ENCODE measurements around the gene NAV1. TPM values are rescaled to one million over a fixed set of nuclear protein-coding genes. Genes with fewer than 3 reads are reported as not detected.
A peak's percentile ranks its signal among the peaks of the same experiment; 100 is the strongest.

Gene NAV1
- total RNA-seq, 1 donor from 2014 or later: 101 TPM

DNA sequence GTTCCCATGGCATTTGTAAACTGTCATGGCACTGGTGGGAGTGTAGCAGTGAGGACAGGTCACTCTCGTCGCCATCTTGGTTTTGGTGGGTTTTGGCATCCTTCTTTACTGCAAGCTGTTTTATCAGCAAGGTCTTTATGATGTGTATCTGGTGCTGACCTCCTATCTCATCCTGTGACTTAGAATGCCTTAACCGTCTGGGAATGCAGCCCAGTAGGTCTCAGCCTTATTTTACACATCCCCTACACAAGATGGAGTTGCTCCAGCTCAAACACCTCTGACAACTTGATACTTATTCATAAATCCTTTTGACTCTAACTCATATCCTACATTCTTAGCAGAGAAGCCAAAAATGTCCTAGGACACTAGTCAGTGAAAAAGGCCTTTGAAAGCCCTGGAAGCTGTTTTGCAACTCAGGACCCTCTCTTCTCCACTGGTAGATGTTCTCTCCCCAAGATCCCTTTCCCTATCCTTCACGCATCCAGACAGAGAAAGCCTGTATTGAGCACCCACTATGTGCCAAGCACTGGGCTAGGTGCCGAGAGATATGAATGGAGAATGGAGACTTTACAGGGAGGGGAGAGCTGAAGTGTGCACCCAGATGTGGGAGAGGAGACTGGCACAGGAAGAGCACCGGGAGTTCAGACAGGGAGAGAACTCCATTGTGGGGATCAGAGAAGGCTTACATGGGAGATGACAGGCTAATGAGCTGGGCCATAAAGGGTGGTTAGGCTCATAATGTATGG is 25.3 kb upstream of the NAV1 start:
- peaks cover 4% of the 10 kb centered on the region for H3K27me3 Mint-ChIP-seq (ENCODE audit: unreplicated experiment)
- peak overlapping the region; percentile 15 for H3K27ac Mint-ChIP-seq (ENCODE audit: unreplicated experiment)
- TF ChIP-seq, protein P1, sequence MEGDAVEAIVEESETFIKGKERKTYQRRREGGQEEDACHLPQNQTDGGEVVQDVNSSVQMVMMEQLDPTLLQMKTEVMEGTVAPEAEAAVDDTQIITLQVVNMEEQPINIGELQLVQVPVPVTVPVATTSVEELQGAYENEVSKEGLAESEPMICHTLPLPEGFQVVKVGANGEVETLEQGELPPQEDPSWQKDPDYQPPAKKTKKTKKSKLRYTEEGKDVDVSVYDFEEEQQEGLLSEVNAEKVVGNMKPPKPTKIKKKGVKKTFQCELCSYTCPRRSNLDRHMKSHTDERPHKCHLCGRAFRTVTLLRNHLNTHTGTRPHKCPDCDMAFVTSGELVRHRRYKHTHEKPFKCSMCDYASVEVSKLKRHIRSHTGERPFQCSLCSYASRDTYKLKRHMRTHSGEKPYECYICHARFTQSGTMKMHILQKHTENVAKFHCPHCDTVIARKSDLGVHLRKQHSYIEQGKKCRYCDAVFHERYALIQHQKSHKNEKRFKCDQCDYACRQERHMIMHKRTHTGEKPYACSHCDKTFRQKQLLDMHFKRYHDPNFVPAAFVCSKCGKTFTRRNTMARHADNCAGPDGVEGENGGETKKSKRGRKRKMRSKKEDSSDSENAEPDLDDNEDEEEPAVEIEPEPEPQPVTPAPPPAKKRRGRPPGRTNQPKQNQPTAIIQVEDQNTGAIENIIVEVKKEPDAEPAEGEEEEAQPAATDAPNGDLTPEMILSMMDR (IDR thresholded peaks at IDR 0.05; ENCODE audit: unreplicated experiment): no peak
- no peak overlapping the region for H3K4me3 Mint-ChIP-seq (ENCODE audit: unreplicated experiment)
- no peaks in the 10 kb centered on the region for H3K9me3 Mint-ChIP-seq (ENCODE audit: unreplicated experiment)
- H3K36me3 Mint-ChIP-seq (ENCODE audit: low read depth, unreplicated experiment): no peaks in the 10 kb centered on the region
- peaks cover 45% of the 10 kb centered on the region for H3K4me1 Mint-ChIP-seq (ENCODE audit: unreplicated experiment)
- DNase-seq (ENCODE audit: low spot score): no peak

DNA sequence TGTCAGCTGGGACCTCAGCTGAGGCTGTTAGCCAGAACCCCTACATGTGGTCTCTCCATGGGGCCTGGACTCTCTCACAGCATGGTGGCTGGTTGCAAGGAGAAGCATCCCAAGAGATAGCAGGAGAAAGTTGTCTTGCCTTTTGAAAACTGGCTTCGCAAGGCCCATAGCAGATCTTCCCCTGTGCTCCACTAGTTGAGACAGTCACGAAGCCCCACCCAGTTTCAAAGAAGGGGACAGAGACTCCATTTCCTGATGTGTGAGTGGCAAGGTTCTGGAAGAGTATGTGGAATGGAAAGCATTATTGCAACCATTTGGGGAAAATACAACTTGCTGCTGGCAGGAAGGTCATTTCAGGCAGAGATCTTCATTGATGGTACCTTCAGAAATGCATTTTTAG is 24.5 kb upstream of the NAV1 start:
- Mint-ChIP-seq H3K36me3 (ENCODE audit: low read depth, unreplicated experiment) (no peaks in the 10 kb centered on the region), H3K27me3 (ENCODE audit: unreplicated experiment) (peaks cover 4% of the 10 kb centered on the region), H3K4me1 (ENCODE audit: unreplicated experiment) (peaks cover 41% of the 10 kb centered on the region), H3K4me3 (ENCODE audit: unreplicated experiment) (no peak overlapping the region), H3K27ac (ENCODE audit: unreplicated experiment) (no peak overlapping the region), H3K9me3 (ENCODE audit: unreplicated experiment) (no peaks in the 10 kb centered on the region)
- TF ChIP-seq, protein P1 (IDR thresholded peaks at IDR 0.05; ENCODE audit: unreplicated experiment): no peak
- no peak for DNase-seq (ENCODE audit: low spot score)

DNA sequence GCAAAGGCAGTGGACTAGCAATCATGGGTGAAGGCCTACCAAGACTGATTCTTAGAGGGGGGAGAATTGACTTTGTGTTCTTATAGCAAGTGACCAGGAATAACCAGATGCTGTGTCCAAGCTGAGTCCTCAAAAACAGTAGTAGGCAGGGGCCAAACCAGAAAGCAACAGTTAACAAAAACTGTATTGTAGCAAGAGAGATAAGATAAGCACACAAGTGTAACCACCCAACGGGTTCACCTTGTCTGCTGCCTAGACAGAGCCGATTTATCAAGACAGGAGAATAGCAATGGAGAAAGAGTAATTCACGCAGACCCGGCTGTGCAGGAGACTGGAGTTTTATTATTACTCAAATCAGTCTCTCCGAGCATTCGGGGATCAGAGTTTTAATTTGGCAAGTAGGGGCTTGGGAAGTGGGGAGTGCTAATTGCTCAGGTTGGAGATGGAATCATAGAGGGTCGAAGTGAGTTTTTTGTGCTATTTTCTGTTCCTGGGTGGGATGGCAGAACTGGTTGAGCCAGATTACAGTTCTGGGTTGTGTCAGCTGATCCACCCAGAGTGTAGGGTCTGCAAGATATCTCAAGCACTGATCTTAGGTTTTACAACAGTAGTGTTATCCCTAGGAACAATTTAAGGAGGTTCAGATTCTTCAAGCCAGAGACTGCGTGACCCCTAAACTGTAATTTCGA is 23.7 kb upstream of the NAV1 start:
- H3K36me3 Mint-ChIP-seq (ENCODE audit: low read depth, unreplicated experiment): no peaks in the 10 kb centered on the region
- TF ChIP-seq, protein P1 (IDR thresholded peaks at IDR 0.05; ENCODE audit: unreplicated experiment): no peak
- H3K9me3 Mint-ChIP-seq (ENCODE audit: unreplicated experiment): no peaks in the 10 kb centered on the region
- H3K27ac Mint-ChIP-seq (ENCODE audit: unreplicated experiment): no peak overlapping the region
- H3K4me3 Mint-ChIP-seq (ENCODE audit: unreplicated experiment): no peak overlapping the region
- H3K27me3 Mint-ChIP-seq (ENCODE audit: unreplicated experiment): no peaks in the 10 kb centered on the region
- H3K4me1 Mint-ChIP-seq (ENCODE audit: unreplicated experiment): peaks cover 33% of the 10 kb centered on the region
- DNase-seq (ENCODE audit: low spot score): no peak

DNA sequence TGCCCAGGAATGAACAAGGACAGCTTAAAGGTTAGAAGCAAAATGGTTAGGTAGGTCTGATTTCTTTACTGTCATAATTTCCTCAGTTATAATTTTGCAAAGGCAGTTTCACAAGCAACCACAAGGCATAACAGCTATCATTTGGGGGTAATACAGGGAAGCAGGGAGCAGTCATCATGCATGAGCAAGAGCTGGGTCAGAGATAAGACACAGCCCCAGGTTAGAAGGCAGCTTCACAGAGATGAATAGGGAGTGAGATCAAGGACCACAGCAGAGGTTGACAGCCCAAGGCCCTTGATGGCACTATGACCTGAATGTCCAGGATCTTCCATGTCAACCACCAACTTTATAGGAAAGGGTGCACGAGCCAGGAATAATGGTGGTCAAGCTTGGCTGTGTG is 23.0 kb upstream of the NAV1 start:
- Mint-ChIP-seq H3K4me1 (ENCODE audit: unreplicated experiment) (peaks cover 32% of the 10 kb centered on the region), H3K9me3 (ENCODE audit: unreplicated experiment) (no peaks in the 10 kb centered on the region), H3K27me3 (ENCODE audit: unreplicated experiment) (no peaks in the 10 kb centered on the region), H3K4me3 (ENCODE audit: unreplicated experiment) (no peak overlapping the region), H3K36me3 (ENCODE audit: low read depth, unreplicated experiment) (no peaks in the 10 kb centered on the region), H3K27ac (ENCODE audit: unreplicated experiment) (no peak overlapping the region)
- DNase-seq (ENCODE audit: low spot score): no peak
- TF ChIP-seq, protein P1 (IDR thresholded peaks at IDR 0.05; ENCODE audit: unreplicated experiment): no peak
